CD4-positive, alpha-beta memory T cell (primary cell): ENCODE results near the gene ZFAND3. TPM values are rescaled to one million over a fixed set of nuclear protein-coding genes. Genes with fewer than 3 reads are reported as not detected.

Source experiments
- CTCF ChIA-PET: fragments of 350-600 bp; sonication (Branson Sonifier 250); formaldehyde crosslinking; loops from one replicate; lab custom pipeline; 2021; ENCODE audit warnings: inconsistent platforms; ENCODE audit not compliant: partially characterized antibody; lab: Charles Lee
- POLR2A ChIA-PET: fragments of 350-600 bp; sonication (Branson Sonifier 250); formaldehyde crosslinking; loops from one replicate; lab custom pipeline; 2021; ENCODE audit not compliant: partially characterized antibody; lab: Charles Lee
- DNase-seq, 5 donors: peaks; one replicate each; pipeline versions ENCODE4 v3.0.0 to v3.0.0-alpha.2; 2020 to 2022; ENCODE audit warnings: mixed read lengths in 1 of 5
- H3K27ac ChIP-seq: one replicate; pipeline ENCODE4 v1.7.0; 2013; ENCODE audit warnings: low read depth, low read length
- H3K27me3 ChIP-seq: 2 replicates; pipeline ENCODE4 v1.7.0; 2013; ENCODE audit warnings: mild to moderate bottlenecking, low read length, moderate library complexity; ENCODE audit not compliant: insufficient read depth
- H3K36me3 ChIP-seq: 2 replicates; pipeline ENCODE4 v1.7.0; 2013; ENCODE audit warnings: mild to moderate bottlenecking, low read length, moderate library complexity; ENCODE audit not compliant: insufficient read depth
- H3K4me1 ChIP-seq: 2 replicates; pipeline ENCODE4 v1.7.0; 2013; ENCODE audit warnings: mild to moderate bottlenecking, low read length, moderate library complexity; ENCODE audit not compliant: insufficient read depth
- H3K4me3 ChIP-seq, 2 donors: one replicate each; pipeline ENCODE4 v1.7.0; 2013; ENCODE audit warnings: low read length in 2 of 2, mild to moderate bottlenecking in 1 of 2
- H3K9me3 ChIP-seq, 2 donors: one replicate each; pipeline ENCODE4 v1.7.0; 2013; ENCODE audit warnings: low read length in 2 of 2, control low read depth in 1 of 2; ENCODE audit not compliant: control insufficient read depth in 1 of 2
- H3K27ac Mint-ChIP-seq, 7 donors: one replicate each; pipeline ENCODE4 v1.8.0; 2020 to 2021; ENCODE audit warnings: mixed read lengths in 7 of 7, mild to moderate bottlenecking in 6 of 7, inconsistent platforms in 3 of 7, moderate library complexity in 3 of 7
- H3K27me3 Mint-ChIP-seq, 2 donors: one replicate each; pipeline ENCODE4 v1.8.0; 2020 to 2021; ENCODE audit warnings: mixed read lengths in 2 of 2
- H3K36me3 Mint-ChIP-seq, 2 donors: one replicate each; pipeline ENCODE4 v1.8.0; 2020 to 2021; ENCODE audit warnings: mixed read lengths in 2 of 2, inconsistent platforms in 1 of 2, mild to moderate bottlenecking in 1 of 2
- H3K4me1 Mint-ChIP-seq, 4 donors: one replicate each; pipeline ENCODE4 v1.8.0; 2020 to 2021; ENCODE audit warnings: mixed read lengths in 4 of 4, mild to moderate bottlenecking in 1 of 4
- H3K4me3 Mint-ChIP-seq, 8 donors: one replicate each; pipeline ENCODE4 v1.8.0; 2020 to 2021; ENCODE audit warnings: mixed read lengths in 8 of 8, mild to moderate bottlenecking in 7 of 8, moderate library complexity in 6 of 8, inconsistent platforms in 3 of 8
- H3K9me3 Mint-ChIP-seq, 8 donors: one replicate each; pipeline ENCODE4 v1.8.0; 2020 to 2021; ENCODE audit warnings: mixed read lengths in 8 of 8, mild to moderate bottlenecking in 5 of 8, inconsistent platforms in 3 of 8, moderate library complexity in 1 of 8
- intact Hi-C: fragments of 100-400 bp; cut with micrococcal nuclease; formaldehyde crosslinking; loops from one replicate; pipeline ENCODE4 v1.15.1; 2023
- polyA plus RNA-seq, 2 donors: library from polyadenylated mRNA; unstranded; fragments of 300-500 nt; fragmentation: Illumina TruSeq; gene quantifications; one replicate each; pipeline ENCODE4 v1.2.3, GENCODE V29; 2021
- total RNA-seq, 2 experiments: library from RNA; stranded (reverse); gene quantifications; one replicate each; pipeline ENCODE4 v1.2.3, GENCODE V29; 2021

Gene ZFAND3
- total and polyA plus RNA-seq, 4 experiments from 2014 or later: 2.1 to 33.0 (median 20.1) TPM

DNA sequence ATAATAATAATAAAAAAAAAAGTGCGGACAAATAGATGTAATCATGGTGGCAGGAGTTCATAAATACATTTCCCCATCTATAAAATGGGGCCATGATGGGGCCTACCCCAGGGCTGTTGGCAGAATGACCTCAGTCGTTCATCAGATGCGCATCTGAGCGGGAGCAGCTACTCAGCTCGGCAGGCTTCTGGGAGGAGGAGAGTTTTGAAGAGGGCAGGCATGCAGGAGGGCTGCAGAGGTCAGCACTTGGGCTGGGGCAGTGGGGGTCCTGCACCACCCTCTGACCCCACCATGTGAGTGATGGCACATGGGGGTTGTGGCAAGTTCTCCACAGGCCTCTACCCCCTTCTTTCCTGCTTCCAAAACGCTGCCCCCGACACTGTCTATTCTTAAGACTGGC, 373.5 kb downstream of the ZFAND3 start:
- Histone ChIP-seq H3K4me3 (no peak overlapping the region), H3K36me3 (peaks cover 3% of the 10 kb centered on the region), H3K9me3 (no peaks in the 10 kb centered on the region), H3K27me3 (no peaks in the 10 kb centered on the region), H3K4me1 (no peaks in the 10 kb centered on the region), H3K27ac (no peak overlapping the region)
- no peak for DNase-seq
- intact Hi-C loops: no loop called here
- Mint-ChIP-seq H3K9me3 (no peaks in the 10 kb centered on the region), H3K4me3 (no peak overlapping the region), H3K27me3 (no peaks in the 10 kb centered on the region), H3K27ac (no peak overlapping the region), H3K4me1 (peaks cover 0 to 3% (median 0%) of the 10 kb centered on the region in 4 donors), H3K36me3 (peaks cover 20 to 25% of the 10 kb centered on the region in 2 donors)
- POLR2A ChIA-PET: no interaction called here
- CTCF ChIA-PET: no interaction called here

- Mint-ChIP-seq H3K4me3 (no peak overlapping the region), H3K27ac (no peak overlapping the region), H3K27me3 (no peaks in the 10 kb centered on the region), H3K4me1 (peaks cover 0 to 3% (median 0%) of the 10 kb centered on the region in 4 donors), H3K36me3 (peaks cover 19 to 26% of the 10 kb centered on the region in 2 donors), H3K9me3 (no peaks in the 10 kb centered on the region)
- ChIA-PET POLR2A (no interaction called here), CTCF (no interaction called here)
- H3K27me3 ChIP-seq: no peaks in the 10 kb centered on the region
- H3K4me1 ChIP-seq: no peaks in the 10 kb centered on the region
- peaks cover 3% of the 10 kb centered on the region for H3K36me3 ChIP-seq
- no peak for DNase-seq
- no peak overlapping the region for H3K27ac ChIP-seq
- H3K4me3 ChIP-seq: no peak overlapping the region
- intact Hi-C loops: no loop called here
- no peaks in the 10 kb centered on the region for H3K9me3 ChIP-seq
Observed at GRCh38 chr6:38193481-38194281, 374.2 kb downstream of the ZFAND3 start.

DNA sequence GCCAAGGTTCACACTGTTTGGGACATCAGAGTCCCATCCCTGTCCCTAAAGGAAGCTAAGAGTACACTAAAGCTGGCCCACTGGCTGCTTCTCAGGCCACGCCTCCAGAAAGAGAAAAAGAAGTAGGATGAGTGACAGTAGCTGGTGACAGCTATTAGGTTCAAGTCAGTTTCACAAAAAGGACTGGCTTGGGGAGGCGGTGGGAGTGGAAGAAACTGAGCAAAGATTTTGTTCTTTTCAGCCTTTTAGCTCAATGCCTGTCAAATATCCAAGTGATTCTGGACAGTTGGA, 374.7 kb downstream of the ZFAND3 start:
- Mint-ChIP-seq H3K27me3 (no peaks in the 10 kb centered on the region), H3K36me3 (peaks cover 16 to 23% of the 10 kb centered on the region in 2 donors), H3K27ac (no peak overlapping the region), H3K9me3 (no peaks in the 10 kb centered on the region), H3K4me3 (no peak overlapping the region), H3K4me1 (peaks cover 0 to 1% (median 0%) of the 10 kb centered on the region in 4 donors)
- Histone ChIP-seq H3K27ac (no peak overlapping the region), H3K27me3 (no peaks in the 10 kb centered on the region), H3K36me3 (peaks cover 3% of the 10 kb centered on the region), H3K4me1 (no peaks in the 10 kb centered on the region), H3K9me3 (no peaks in the 10 kb centered on the region), H3K4me3 (no peak overlapping the region)
- intact Hi-C loops: no loop called here
- ChIA-PET CTCF (no interaction called here), POLR2A (no interaction called here)
- DNase-seq: no peak

DNA sequence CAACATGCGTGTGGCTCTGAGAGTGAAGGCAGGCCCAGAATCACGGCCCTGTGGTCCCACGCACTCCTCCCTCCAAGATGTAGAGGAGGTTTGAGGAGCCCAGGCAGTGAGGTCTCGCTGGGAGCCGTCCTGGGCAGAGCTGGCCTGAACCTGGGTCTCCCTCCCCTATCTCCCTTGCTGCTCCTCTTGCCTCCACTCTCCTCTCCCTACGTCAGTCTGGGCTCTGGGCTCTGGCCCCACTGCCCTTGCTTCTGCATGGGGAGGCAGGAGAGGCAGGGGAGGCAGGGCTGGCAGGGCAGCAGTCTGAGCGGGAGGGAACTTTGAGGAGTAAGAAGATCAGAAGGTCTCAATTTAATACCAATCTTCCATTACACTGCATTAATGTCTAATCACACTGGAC, 375.1 kb downstream of the ZFAND3 start:
- H3K27me3 ChIP-seq: no peaks in the 10 kb centered on the region
- H3K36me3 ChIP-seq: peaks cover 3% of the 10 kb centered on the region
- ChIA-PET POLR2A (no interaction called here), CTCF (no interaction called here)
- no peak for DNase-seq
- Mint-ChIP-seq H3K9me3 (no peaks in the 10 kb centered on the region), H3K36me3 (peaks cover 15 to 23% of the 10 kb centered on the region in 2 donors), H3K27ac (no peak overlapping the region), H3K4me3 (no peak overlapping the region), H3K27me3 (no peaks in the 10 kb centered on the region), H3K4me1 (peaks cover 0 to 1% (median 0%) of the 10 kb centered on the region in 4 donors)
- H3K4me3 ChIP-seq: no peak overlapping the region
- intact Hi-C loops: no loop called here
- no peaks in the 10 kb centered on the region for H3K4me1 ChIP-seq
- H3K9me3 ChIP-seq: no peaks in the 10 kb centered on the region
- H3K27ac ChIP-seq: no peak overlapping the region

DNA sequence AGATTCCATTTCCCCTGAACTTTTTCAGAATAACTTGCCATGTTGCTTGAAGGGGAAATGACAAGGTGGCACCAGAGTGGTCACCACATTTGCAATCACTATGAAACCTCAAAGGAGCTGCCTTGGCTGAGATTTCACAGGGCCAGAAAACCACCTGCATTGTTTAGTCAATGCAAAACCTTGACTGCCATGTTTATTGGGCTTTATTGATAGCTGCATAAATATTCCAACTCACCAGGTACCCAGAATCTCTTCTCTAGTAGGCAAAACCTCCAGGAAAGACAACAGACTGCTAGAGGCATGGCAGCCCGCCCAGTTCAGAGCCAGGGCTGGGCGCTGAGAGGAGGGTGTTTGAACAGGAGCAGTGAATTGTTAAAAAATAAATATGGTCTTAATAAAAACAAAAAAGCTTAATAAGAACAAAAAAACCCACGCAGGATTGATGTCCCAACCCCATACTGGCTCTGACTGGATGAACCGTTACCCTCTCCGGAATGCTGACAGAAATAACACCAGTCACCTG, 375.6 kb downstream of the ZFAND3 start:
- no peak overlapping the region for H3K27ac ChIP-seq
- H3K36me3 ChIP-seq: peaks cover 3% of the 10 kb centered on the region
- Mint-ChIP-seq H3K9me3 (no peaks in the 10 kb centered on the region), H3K27ac (no peak overlapping the region), H3K4me1 (peaks cover 0 to 1% (median under 1%) of the 10 kb centered on the region in 4 donors), H3K4me3 (no peak overlapping the region), H3K36me3 (peaks cover 15 to 23% of the 10 kb centered on the region in 2 donors), H3K27me3 (no peaks in the 10 kb centered on the region)
- H3K9me3 ChIP-seq: no peaks in the 10 kb centered on the region
- DNase-seq: no peak
- no peaks in the 10 kb centered on the region for H3K4me1 ChIP-seq
- intact Hi-C loops: no loop called here
- H3K27me3 ChIP-seq: no peaks in the 10 kb centered on the region
- no peak overlapping the region for H3K4me3 ChIP-seq
- ChIA-PET POLR2A (no interaction called here), CTCF (no interaction called here)

GRCh38 chr6:38198219-38198618, 378.7 kb downstream of the ZFAND3 start:
- intact Hi-C loops: no loop called here
- no peak overlapping the region for H3K27ac Mint-ChIP-seq

More at GRCh38 chr6:38198219-38198618, 378.7 kb downstream of the ZFAND3 start:
- Histone ChIP-seq H3K4me1 (no peaks in the 10 kb centered on the region), H3K27me3 (no peaks in the 10 kb centered on the region), H3K9me3 (no peaks in the 10 kb centered on the region), H3K4me3 (no peak overlapping the region), H3K36me3 (no peaks in the 10 kb centered on the region), H3K27ac (no peak overlapping the region)
- no peaks in the 10 kb centered on the region for H3K27me3 Mint-ChIP-seq
- peaks cover 0 to 11% (median 6%) of the 10 kb centered on the region in 4 donors for H3K4me1 Mint-ChIP-seq
- DNase-seq: no peak
- peaks cover 3 to 17% of the 10 kb centered on the region in 2 donors for H3K36me3 Mint-ChIP-seq
- POLR2A ChIA-PET: no interaction called here
- peaks cover 0 to 4% (median 0%) of the 10 kb centered on the region in 8 donors for H3K9me3 Mint-ChIP-seq
- CTCF ChIA-PET: no interaction called here
- no peak overlapping the region for H3K4me3 Mint-ChIP-seq
